CD1c-positive myeloid dendritic cell (primary cell): Measurements from ENCODE around the gene EEIG2.
A peak's percentile ranks its signal among the peaks of the same experiment; 100 is the strongest.

ENCODE experiments used
- DNase-seq: peaks from one replicate; pipeline ENCODE4 v3.0.0-alpha.2; 2016; ENCODE audit errors: extremely low spot score

Gene EEIG2

DNA sequence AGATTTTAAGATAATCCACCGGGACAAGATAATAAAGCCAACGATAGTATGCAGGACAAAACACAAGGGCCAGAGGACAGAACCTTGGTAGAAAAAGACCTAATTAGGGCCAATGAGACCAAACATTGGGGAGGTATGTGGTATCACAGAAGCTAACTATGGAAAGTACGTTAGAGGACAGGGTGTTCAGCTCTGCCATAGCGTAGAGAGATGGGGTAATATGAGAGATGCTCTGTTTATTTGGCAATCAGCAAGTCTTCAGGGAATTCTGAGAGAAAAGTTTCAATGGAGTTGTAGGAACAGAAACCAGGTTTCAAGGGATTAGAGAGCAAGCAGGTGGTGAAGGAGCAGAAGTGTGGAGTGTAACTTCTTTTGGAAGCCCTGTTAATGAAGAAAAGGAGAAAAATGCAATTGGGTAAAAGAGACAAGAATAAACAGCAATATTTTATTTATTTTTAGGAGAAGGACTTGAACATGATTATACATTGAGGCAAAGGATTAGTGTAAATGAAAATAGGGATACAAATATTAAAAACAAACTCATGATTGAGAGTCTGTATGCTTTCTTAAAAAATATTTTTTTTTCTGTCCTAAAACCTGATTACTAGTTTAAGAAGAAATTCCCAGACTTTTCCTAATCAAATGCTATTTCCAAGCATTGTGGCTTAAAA is 24.0 kb downstream of the EEIG2 start:
- DNase-seq = no peak

DNA sequence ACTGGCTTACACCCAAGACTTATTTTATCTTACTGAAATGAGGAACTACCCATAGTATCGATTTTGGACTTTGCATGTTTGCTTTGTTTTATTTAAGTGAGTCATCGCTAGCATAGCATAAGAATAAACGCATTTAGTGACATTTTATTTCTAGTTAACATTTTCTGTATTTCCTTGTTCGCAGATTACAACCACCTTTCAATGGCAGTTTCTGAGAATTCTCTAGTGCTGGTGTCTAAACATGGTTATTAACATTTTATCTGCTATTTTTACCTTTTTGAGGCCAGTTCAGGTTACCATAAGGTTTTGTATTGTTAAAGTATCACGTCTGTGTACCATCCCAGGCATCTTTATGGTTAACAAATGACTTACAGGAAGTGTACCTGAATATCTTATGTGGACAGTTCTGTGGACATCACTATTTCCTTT is 24.5 kb downstream of the EEIG2 start:
- peak; percentile 58 for DNase-seq

DNA sequence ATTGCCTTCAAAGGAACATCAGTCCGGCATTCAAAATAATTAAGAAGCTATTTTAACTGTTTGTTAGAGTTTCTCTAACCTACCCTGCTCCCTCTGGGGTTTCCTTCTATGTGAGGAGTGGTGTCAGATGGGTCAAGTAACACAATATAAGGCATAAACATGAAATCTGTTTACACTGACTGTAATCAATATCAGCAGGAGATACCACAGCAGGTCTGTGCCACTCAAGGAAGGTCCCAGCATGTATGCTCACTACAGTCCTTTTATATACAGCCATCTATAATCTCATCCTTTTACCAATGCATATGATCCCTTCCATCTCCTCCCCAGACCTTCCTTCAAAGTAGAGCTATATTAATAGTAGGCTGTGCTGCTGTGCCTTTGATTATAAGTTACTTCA is 25.4 kb downstream of the EEIG2 start:
- DNase-seq = no peak

- DNase-seq = peak; percentile 30
These were observed 30.5 kb downstream of the EEIG2 start for GRCh38 chr1:108590441-108590840.

DNA sequence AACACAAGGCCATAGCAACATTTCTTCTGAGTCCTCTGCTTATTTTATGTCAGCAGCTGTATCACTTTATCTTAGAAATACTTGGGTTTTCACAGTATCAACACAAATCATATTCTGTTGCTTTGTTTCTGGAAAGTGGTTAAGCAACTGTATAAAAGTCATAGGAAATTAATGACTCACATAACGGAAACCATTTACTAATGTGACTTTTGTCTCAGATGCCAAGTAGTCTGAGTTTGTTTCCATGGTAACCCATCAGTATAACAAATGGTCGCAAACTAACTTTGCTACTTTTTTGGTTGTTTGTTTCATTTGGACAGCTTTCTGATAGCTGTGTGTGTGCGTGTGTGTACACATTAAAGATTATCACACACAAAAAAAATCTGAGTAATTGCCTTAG is 31.1 kb downstream of the EEIG2 start:
- peak; percentile 83 for DNase-seq

DNA sequence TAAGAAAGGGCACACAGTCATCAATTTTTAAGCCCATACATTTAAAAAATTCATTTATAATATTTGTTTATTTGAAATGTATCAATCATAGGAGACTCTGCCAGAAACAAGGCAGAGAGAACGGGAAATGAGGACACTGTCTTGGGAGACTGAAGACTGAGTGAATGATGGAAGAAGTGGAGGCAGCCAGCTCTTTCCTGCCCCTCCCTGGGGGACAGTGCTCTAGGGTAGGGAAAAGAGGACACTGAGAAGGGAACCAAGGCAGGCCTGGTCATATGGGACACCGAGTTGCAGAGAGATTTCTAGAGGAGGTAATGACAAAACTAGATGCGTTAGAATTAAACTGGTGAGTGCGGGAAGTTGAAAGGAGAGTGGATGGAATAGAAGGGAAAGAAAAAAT is 31.6 kb downstream of the EEIG2 start:
- DNase-seq = no peak

DNA sequence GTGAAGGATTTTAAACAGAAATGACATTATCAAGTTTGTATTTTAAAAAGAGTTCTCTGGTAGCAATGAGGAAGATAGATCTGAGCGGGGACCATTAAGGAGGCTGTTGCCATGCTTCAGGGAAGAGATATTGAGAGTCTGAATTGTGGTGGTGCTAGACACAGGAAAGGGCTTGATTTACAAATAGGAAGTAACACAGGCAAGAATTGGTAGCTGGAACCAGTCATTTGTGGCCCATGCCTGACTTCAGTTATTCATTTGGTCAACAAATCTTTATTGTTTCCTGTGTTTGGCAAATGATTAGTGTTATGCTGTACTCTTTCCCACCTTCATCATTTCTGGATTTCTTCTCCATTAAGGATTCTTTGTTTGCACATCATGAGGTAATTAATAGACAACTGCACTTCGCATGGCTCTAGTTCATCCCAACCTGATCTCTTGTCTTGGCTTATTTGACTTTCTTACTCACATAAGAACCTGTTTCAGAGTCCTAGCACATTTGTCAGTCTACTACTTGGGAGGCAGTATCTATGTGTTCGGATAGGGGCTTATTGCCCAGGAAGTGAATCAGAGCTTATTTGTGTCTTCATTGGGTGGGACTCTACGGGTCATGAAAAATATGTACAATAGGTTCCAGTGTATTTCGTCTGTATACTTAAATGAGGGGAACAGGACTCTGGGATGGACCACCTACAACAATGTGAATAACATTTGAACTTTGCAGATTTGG is 32.3 kb downstream of the EEIG2 start:
- DNase-seq = peak; percentile 63

GRCh38 chr1:108593448-108593847 is 33.5 kb downstream of the EEIG2 start:
- no peak for DNase-seq

DNA sequence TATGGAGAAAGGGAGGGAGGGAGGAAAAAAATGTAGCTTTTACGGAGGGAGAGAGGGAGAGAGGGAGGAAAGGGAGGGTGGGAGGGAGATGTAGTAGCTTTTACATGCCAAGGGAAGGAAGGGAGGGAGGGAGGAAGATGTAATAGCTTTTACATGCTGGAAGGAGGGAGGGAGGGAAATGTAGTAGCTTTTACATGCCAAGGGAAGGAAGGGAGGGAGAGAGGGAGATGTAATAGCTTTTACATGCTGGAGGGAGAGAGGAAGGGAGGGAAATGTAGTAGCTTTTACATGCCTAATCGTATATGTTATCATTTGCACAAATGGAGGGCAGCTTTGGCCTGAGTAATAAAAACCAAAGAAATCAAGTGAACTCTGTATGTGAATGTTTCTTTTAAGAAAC is 35.6 kb downstream of the EEIG2 start:
- no peak for DNase-seq

DNA sequence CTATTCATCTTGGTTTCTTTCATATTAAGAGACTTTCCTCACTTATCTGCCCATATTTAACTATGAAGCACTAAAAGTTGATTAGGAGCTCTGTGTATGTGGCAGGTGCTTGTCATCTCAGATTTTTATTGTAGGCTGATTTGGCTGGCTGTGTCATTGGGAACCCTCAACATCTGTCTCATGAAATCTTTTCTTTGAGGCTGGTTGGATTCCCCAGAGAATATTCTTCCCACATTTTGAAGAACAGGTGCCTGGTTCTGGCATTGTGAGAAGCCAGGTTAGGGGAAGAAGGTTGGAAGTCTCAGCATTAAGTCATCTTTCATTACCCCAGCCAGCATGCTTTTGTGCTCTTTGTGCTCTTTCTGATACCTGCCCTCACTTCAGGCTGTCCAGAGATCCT is 37.1 kb downstream of the EEIG2 start:
- no peak for DNase-seq

GRCh38 chr1:108598340-108598739 is 38.4 kb downstream of the EEIG2 start:
- no peak for DNase-seq

DNA sequence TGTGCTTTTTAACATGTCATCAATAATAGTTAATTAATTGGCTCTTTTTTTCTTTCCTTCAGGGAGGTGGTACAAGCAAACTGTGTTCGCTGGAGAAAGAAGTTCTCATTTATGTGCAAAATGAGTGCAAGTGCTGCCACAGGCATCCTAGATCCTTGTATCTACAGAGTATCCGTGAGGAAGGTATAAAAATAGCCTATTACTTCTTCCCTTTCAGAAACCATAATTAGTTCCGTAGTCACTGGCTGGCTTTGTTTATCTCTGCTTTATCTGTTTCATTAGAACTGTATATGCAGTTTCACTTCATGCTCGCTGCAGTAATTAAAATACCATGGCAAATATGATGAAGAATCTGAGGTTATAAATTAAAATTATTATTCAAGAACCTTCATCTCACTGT is 40.6 kb downstream of the EEIG2 start:
- DNase-seq = no peak

GRCh38 chr1:108601708-108602410 is 42.0 kb downstream of the EEIG2 start:
- no peak for DNase-seq

DNA sequence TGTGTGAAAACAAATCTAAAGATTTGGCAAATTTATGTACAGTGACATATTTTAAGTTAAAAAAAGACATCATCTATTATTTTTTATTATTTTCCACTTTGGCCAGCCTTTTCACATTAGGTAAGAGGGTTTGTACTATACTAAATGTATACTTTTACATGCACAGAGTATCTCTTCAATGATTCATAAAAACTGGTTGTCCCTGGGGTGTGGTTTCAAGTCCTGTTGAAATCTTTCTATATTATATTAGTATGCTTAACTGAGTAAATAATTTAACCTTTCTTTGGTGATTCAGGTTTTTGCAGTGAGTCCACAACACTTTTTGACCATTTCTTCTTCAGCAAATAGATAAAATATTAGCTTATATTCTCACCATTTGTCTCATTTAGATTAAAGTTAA is 45.7 kb downstream of the EEIG2 start:
- DNase-seq = no peak

GRCh38 chr1:108606478-108606877 is 46.6 kb downstream of the EEIG2 start:
- DNase-seq = no peak

DNA sequence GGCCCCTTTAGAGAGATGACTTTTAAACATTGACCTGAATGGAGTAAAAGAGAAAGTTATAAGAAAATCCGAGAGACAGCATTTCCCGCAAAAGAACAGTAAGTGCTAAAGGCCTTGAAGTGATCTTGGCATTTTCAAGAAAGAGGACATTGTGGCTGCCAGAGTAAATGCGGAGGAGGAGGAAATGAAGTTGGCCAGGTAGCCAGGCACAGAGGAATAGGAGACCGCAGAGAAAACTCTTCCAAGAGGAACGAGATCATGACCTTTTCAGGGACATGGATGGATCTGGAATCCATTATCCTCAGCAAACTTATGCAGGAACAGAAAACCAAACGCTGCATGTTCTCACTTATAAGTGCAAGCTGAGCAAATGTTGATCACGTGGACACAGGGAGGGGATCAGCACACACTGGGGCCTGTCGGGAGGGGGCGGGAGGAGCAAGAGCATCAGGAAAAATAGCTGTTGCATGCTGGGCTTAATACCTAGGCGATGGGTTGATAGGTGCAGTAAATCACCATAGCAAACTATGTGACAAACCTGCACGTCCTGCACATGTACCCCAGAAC is 49.7 kb downstream of the EEIG2 start:
- DNase-seq = no peak
